T-helper 1 cell treated with Interleukin-12 subunit alpha and Interleukin-12 subunit beta and Interleukin-4 antibody, amounts not matched to agents 30 ng/mL and 1 ng/mL, for 36 hours (primary cell): ENCODE measurements around the gene MYL10. TPM values are rescaled to one million over a fixed set of nuclear protein-coding genes. Genes with fewer than 3 reads are reported as not detected.

ENCODE experiments used
- intact Hi-C: fragments of 100-400 bp; cut with micrococcal nuclease; formaldehyde crosslinking; loops from one replicate; pipeline ENCODE4 v1.15.1; 2024
- total RNA-seq: library from RNA; stranded (reverse); gene quantifications from 2 replicates; pipeline ENCODE4 v1.2.3, GENCODE V29; 2022

The MYL10 gene
- total RNA-seq, 1 donor from 2014 or later = not detected

DNA sequence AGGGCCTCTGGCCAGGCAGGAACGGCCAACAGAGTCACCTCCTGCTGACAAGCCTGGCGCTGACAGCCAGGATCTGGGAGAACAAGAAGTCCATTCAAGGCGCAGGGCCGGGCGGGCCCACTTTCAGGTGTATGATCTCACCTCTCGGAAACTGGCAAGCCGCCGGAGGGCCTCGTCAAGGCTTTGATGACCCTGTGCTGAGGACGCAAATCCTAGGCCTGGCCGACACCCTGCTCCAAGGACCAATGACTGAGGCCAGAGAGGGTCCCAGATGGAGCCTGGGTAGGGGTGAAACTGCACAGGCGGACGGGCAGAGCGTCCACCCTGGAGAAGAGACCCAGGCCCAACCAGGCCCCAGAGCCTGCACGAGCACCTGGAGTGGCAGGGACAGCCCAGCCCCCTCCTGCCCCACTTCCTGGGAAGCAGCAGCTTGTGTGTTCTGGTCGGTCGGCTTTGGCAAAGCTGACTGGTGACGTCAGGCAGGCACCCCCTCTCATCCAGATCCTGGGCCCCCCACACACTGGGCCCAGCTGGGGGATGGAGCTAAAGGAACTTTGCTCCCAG, 30.6 kb downstream of the MYL10 start:
- intact Hi-C loops = no loop called here

DNA sequence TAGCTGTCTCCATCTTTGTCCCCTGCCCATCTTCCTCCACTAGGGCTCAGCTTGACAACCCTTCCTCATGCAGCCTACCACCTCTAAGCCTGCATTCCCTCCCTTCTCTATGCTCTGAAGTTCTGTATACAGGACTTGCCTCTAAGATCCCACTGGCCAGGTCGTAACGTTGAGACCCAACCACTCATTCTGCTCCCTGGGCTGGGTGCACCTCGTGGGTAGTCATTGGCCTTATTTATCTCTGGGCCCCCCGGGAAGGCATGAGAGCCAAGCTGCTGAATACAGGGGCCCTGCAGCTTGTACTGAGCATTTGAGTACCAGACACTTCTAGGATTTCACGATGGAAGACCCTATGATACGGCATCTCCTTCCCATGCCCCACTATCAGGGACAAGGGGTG, 31.2 kb downstream of the MYL10 start:
- intact Hi-C loops = no loop called here

- intact Hi-C loops = no loop called here
Measured at GRCh38 chr7:101596898-101597297, 32.2 kb downstream of the MYL10 start.

DNA sequence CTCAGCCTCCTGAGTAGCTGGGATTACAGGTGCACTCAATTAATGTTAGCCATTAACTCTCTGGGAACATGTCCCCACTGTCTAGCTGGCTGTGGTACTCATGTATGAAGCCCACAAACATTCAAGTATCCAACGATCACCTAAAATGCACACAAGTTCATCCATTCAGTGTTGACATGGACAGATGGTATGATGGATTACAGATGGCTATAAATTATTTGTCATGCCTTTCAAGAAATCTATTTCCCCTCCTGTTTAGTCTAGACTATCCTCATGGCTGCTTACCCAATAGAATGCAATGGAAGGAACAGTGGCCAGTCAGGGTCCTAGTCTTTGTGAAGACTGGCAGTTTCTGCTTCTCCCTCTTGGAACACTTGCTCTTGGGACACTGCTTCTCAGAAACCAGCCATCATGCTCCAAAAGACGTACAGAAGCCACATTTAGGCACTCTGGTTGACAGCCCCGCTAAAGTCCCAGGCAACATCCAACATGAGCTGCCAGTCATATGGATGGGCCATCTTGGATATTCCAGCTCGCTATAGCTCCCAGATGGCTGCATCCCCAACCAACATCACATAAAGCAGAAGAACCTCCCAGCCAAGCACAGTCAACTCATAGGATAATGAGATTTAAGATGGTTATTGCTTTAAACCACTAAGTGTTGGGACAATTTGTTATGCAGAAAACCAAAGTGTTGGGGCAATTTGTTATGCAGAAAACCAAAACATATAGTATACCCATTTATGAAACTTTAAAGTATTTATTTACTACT, 33.1 kb downstream of the MYL10 start:
- intact Hi-C loops = no loop called here

DNA sequence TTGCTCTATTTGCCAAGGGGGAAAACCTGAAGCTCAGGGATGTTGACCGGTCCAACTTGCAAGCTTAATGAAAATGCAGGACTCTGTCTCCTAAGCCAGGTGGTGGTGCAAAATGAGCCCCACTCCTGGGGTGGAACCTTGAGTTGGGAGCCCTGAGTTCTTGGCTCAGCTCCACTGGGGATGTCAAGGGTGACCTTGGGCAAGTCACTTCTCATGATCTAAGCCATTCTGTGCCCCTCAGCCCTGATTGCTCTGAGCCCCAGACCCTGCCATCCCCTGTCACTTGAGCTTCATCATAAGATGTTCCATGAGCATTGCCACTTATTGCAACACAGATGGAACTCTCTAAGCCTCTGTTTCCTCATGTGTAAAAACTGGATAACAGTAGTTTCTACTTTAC, 33.9 kb downstream of the MYL10 start:
- intact Hi-C loops = no loop called here

DNA sequence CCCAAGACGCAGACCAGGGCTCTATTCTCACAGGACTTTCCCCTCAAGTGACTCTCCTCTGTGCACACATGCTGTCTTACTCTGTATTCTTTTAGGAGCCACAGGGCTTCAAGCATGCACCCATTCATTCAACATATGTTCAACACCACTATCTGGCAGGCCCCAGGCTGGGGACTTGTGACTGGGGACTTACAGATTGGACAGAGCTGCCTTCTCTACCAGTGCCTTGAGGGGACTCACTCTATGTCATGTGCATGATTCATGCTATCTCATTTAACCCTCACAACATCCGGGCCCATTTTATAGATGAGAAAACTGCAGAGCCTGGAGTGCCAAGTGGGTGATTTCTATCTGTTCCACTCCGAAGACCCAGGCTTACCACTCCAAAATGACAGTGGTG, 34.3 kb downstream of the MYL10 start:
- intact Hi-C loops = no loop called here

- intact Hi-C loops = no loop called here
Measured at GRCh38 chr7:101593556-101593955, 35.5 kb downstream of the MYL10 start.

- intact Hi-C loops = no loop called here
Measured at GRCh38 chr7:101591504-101591903, 37.6 kb downstream of the MYL10 start.

DNA sequence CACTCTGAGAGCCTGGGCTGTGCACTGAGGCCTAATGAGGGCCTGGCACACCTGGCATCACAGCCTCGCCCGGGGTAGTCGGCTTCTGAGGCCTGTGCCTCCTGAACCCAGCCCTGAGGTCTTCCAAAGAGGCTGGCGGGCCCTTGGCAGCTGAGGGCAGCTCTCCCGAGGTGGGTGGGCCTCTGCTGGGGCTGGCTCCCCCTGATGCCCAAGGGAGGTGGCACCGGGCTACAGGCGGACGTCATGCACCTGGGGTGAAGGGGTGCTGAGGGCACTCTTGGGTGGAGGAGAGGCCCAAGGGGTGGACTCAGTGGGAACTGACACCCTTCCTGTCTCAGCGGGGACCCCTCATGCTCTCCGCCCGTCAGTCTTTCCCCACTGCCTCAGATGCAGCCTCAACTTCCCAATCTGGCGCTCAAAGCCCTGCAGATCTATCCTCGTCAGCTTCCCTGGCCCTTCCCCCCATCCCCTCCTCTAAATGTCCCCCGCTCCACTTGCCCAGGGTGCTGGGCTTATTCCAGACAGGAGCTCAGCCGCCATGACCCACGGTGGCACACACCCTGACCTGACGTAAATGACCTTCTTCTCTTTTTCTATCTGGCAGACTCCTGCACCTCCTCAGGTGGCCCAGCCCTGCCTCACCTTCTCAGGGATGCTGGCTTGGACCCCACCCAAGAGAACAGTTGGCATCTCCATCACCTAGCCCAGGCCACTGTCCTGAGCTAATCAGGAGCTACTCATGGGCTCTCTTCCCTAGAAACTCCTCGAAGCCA, 38.2 kb downstream of the MYL10 start:
- intact Hi-C loops = no loop called here

DNA sequence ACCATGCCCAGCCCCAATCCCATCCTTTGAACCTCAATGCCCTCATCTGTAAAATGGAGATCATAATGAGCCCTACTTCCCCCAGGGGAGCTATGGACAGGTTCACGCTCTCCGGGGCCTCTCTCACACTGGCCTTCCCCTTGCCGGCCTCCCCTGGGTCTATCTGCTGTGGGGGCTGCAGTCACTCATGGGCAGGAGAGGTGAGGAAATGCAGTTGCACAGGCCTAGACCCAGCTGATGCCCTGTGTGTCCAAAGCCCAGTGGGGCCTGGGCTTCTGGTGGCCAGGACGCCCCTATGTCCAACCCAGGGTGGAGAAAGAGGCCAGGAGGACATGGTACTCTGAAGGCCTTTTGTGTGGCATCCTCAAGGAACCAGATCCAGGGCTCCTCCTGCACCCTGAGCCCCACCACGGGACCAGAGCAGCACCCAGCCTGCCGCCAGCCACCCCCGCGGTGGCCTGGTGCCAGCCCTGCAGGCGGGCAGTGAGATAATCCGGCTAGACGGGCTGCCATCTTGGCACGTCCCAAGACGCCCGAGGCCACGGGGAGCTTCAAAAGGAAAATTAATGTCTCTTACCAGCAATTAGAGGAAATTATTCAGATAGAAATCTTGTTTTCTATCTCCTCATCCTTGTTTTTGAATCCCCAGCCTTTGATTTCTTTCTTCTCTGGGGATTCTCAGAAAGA, 39.0 kb downstream of the MYL10 start:
- intact Hi-C loops = no loop called here

DNA sequence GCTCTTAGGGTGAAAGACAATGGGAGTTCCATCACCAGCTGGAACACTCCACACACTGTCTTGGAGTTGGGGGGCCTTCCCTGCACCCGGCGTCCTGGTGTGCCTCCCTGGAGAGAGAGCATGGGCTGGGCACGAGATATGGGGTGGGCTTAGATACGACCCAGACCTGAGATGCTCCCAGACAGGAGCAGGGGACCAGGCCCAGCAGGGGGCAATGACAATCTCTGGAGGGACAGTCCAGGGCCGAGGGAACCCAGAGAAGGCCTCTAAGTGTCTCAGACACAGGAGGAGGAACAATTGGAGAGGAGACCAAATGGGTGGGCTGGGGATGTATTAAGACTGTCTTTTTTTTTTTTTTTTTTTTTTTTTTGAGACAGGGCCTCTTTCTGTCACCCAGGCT, 40.0 kb downstream of the MYL10 start:
- intact Hi-C loops = no loop called here

GRCh38 chr7:101588131-101588935, 40.8 kb downstream of the MYL10 start:
- intact Hi-C loops = no loop called here

DNA sequence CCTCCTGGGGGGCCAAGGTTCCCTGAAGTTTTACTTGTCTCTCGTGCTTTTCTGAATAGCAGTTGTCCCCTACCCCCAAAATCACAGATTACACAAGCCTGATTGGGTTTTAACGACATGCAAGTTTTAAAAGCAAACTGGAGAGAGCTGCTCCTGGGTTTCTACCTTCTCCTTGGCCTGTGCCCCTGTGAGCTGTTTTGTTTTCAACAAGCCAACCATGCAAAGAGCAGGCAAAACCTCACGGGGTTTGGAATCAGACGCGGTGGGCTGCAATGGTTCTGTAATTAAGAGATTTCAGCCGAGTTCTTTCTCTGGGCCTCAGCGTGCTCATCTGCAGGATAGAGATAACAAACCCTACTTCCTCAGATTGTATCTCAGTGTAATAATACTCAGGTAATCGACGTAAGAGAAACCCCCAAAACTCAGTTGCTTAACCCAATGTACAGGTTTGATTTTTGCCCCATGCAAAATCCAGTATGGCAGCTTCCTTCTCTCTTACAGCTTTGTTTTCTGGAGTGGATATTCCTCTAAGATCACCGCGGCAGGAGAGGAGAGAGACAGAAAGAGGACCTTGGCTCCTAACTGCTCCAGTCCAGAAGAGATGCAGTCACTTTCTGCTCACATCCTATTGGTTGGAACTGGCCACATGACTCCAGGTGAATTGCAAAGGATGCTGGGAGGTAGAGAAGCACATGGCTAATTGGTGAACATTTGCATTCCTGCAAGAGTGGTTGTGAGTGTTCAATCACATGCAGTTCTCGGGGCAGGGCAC, 42.0 kb downstream of the MYL10 start:
- intact Hi-C loops = no loop called here

DNA sequence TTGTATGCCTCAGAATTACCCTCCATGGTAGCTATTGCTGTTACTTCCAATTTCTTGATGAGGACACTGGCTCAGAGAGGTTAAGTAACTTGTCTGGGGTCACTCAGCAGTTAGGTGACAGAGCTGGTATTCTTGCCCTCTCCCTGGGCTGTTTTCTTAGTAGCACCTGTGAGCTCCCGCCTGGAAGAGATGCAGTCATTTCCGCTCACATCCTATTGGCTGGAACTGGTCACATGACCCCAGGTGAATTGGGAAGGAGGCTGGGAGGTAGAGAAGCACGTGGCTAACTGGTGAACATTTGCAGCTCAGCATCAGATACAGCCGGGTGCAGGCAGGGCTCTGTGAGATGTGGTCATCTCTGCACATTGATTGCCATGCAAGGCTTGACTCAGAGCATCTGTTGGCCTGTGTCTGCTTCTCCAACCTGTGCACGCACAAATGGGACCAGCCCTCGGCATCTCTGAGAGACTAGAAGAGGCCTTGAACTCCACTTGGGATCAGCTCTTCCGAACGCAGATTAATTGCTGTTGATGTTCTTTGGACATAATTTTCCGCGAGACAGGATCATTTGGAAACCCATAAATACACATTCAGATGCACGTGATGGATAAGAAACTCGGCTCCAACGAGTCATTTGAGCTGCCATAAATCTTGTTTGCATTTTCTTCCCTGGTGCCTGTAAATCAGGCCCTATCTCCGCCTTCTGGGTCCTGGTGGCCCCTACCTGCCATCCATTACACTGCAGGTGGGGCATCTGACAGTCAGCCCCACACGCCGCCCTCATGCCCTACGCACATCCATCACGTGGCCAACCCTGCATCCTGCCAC, 42.8 kb downstream of the MYL10 start:
- intact Hi-C loops = no loop called here

DNA sequence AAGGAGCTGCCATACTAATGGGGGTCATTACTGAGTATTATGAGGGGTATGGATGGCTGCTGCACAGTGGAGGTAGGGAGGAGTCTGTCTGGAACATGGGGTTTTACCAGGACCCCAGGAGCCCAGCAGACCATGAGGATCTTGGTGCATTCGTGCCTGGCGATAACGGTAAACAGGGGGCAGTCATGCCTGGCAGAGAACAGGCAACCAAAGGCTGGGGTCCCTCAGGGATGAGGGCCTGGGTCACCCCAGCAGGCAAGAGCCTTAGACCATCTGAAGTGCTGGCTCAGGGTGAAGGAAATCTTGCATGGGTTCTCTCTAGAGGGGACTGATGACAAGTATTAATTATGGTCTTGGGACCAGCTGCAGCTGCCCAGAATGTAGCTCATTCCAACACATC, 46.1 kb downstream of the MYL10 start:
- intact Hi-C loops = no loop called here

- intact Hi-C loops = no loop called here
Measured at GRCh38 chr7:101581891-101582290, 47.2 kb downstream of the MYL10 start.

DNA sequence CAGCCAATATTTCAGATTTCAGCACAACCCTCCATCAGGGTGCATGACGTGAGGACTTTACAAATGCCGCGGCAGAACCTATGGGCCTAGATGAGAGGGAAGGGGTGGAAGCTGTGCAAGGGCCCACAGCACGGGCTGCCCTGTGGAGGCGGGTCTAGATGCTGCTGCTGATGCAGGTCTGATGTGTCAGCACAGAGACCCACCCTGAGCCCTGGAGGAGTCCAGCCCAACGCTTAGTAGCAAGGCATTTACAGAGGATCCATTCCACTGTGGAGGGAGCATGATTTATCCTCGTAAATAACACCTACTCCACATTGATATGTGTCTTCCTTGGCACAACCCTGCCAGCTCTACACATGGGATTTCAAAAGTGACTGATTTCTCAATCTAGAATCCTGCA, 48.5 kb downstream of the MYL10 start:
- intact Hi-C loops = no loop called here

- intact Hi-C loops = no loop called here
Measured at GRCh38 chr7:101578552-101578951, 50.5 kb downstream of the MYL10 start.

GRCh38 chr7:101576998-101577397, 52.1 kb downstream of the MYL10 start:
- intact Hi-C loops = no loop called here
